Body of pancreas (tissue), 4 donors: ENCODE results near the gene ZNF785. TPM values are rescaled to one million over a fixed set of nuclear protein-coding genes. Genes with fewer than 3 reads are reported as not detected.

Experiments
- ATAC-seq: fragments of 150-250 bp; one replicate; pipeline ENCODE4 v1.9.1; 2016
- DNase-seq, 4 donors: peaks; one replicate each; pipeline ENCODE4 v3.0.0-alpha.2; 2019
- H3K27ac ChIP-seq, 4 donors: fragments of 200-600 bp; sonication (generic); 1 replicate in 3 of 4; 2 replicates in 1 of 4; pipeline versions ENCODE4 v1.5.1 to v1.6.1; 2016 to 2019; ENCODE audit warnings: mild to moderate bottlenecking in 1 of 4, mixed read lengths in 1 of 4, moderate library complexity in 1 of 4
- H3K27me3 ChIP-seq, 2 donors: fragments of 200-600 bp; sonication (generic); one replicate each; pipeline ENCODE4 v1.6.0; 2016; ENCODE audit warnings: mild to moderate bottlenecking in 1 of 2
- H3K36me3 ChIP-seq, 2 donors: fragments of 200-600 bp; sonication (generic); replicated peaks in 1 of 2; 2 replicates each; pipeline ENCODE4 v1.5.1; 2016; ENCODE audit warnings: low read depth in 2 of 2; ENCODE audit not compliant: insufficient read depth in 1 of 2
- H3K4me1 ChIP-seq: fragments of 200-600 bp; sonication (generic); one replicate; pipeline ENCODE4 v1.6.0; 2016
- H3K4me3 ChIP-seq, 2 donors: fragments of 200-600 bp; sonication (generic); 1 replicate in 1 of 2; 2 replicates in 1 of 2; pipeline ENCODE4 v1.5.1; 2016 to 2019
- H3K9me3 ChIP-seq, 3 donors: fragments of 200-600 bp; sonication (generic); 1 replicate in 2 of 3; 2 replicates in 1 of 3; pipeline ENCODE4 v1.5.1; 2016
- POLR2A ChIP-seq, 3 donors: fragments of 450-650 bp; IDR thresholded peaks; one replicate each; pipeline ENCODE4 v1.6.1; 2016; ENCODE audit warnings: antibody characterized with exemption in 3 of 3, mild to moderate bottlenecking in 2 of 3
- WGBS, 2 donors: methylation state at CpG; one replicate each; pipeline ENCODE4 v1.1.5; 2017; 5-methylcytosine and 5-hydroxymethylcytosine counted together
- intact Hi-C: fragments of 100-400 bp; cut with DNase I; formaldehyde crosslinking; loops from one replicate; pipeline ENCODE4 v1.15.1; 2023
- total RNA-seq, 2 donors: library from RNA; depleted of rRNA; stranded (reverse); fragments of >200 nt; gene quantifications; one replicate each; pipeline ENCODE4 v1.1.0, GENCODE V29; 2016
- TF ChIP-seq, protein P1 (sequence below), 7 experiments: fragments of 450-650 bp in 4 of 7; fragments of 200-600 bp in 3 of 7; sonication (generic) in 3 of 7; IDR thresholded peaks; one replicate each; pipeline ENCODE4 v1.5.1; 2016 to 2019; ENCODE audit warnings: antibody characterized with exemption in 7 of 7

Gene ZNF785
- total RNA-seq, 2 donors from 2014 or later: 10.9 to 16.1 TPM

DNA sequence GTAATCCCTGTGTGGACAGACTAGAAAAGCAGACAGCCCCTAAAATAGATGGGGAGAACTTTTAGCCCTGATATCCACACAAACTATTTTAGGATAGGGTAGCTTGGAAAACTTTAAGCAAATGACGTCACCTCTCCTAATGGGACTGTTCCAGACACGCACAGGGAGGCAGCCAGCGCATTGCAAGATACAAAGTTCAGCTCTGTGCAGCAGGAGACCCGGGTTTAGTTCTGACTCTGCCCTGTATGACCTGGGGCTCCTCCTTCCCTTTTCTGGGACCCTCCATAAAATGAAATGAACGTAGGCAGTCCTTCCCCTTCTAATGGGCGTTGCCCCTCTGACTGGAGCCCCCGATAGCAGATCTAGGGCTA lies 18.4 kb upstream of the ZNF785 start:
- TF ChIP-seq POLR2A (IDR thresholded peaks at IDR 0.05): no peak
- TF ChIP-seq, protein P1, sequence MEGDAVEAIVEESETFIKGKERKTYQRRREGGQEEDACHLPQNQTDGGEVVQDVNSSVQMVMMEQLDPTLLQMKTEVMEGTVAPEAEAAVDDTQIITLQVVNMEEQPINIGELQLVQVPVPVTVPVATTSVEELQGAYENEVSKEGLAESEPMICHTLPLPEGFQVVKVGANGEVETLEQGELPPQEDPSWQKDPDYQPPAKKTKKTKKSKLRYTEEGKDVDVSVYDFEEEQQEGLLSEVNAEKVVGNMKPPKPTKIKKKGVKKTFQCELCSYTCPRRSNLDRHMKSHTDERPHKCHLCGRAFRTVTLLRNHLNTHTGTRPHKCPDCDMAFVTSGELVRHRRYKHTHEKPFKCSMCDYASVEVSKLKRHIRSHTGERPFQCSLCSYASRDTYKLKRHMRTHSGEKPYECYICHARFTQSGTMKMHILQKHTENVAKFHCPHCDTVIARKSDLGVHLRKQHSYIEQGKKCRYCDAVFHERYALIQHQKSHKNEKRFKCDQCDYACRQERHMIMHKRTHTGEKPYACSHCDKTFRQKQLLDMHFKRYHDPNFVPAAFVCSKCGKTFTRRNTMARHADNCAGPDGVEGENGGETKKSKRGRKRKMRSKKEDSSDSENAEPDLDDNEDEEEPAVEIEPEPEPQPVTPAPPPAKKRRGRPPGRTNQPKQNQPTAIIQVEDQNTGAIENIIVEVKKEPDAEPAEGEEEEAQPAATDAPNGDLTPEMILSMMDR (IDR thresholded peaks at IDR 0.05): no peak
- intact Hi-C loops: no loop called here
- Histone ChIP-seq H3K36me3 (peaks cover 8 to 16% of the 10 kb centered on the region in 2 donors), H3K4me3 (no peak overlapping the region), H3K27ac (no peak overlapping the region), H3K4me1 (peaks cover 11% of the 10 kb centered on the region), H3K27me3 (no peaks in the 10 kb centered on the region), H3K9me3 (no peaks in the 10 kb centered on the region)
- DNase-seq (no peak), ATAC-seq (no peak)
- WGBS, 2 donors: 83 to 87% methylated on average over 4 to 7 of the region's 7 CpGs

DNA sequence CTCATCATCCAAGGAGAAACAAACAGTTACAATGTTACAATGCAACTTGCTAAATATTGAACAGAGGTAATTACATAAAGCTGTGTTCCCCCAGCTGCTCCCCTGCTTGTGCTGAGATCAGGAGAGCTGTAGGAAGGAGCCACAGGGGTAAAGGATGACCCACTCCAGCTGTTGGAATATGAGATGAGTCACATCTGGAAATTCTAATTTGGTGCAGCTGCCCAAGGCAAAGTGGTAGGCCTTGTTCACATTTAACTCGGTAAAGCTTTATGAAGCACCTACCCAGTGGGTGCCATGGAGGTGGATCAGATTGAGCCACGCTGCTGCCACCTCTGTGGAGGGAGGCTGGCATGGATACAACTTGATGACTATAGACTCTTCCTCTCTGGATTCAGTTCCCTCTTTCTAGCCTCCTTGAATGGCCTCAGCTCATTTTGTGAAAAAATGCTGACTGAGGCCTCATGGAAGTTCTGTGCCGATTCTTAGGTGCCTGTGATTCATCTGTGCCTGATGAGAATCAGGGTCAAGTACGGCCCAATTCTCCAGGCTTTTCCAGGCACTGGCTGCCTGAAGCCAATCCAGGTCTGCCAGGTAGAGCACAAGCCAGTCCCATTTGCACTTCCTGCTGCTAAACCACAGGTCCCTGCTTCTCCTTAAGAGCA lies 17.2 kb upstream of the ZNF785 start:
- Histone ChIP-seq H3K4me3 (no peak overlapping the region), H3K9me3 (no peaks in the 10 kb centered on the region), H3K36me3 (peaks cover 8 to 16% of the 10 kb centered on the region in 2 donors), H3K27me3 (no peaks in the 10 kb centered on the region), H3K4me1 (no peaks in the 10 kb centered on the region), H3K27ac (no peak overlapping the region)
- TF ChIP-seq, protein P1 (IDR thresholded peaks at IDR 0.05): no peak
- no peak for TF ChIP-seq POLR2A (IDR thresholded peaks at IDR 0.05)
- 65 to 80% methylated on average over 4 of the region's 4 CpGs for WGBS, 2 donors
- DNase-seq (peak in 1 of 4 donors; percentile 19), ATAC-seq (no peak)
- intact Hi-C loops: no loop called here

DNA sequence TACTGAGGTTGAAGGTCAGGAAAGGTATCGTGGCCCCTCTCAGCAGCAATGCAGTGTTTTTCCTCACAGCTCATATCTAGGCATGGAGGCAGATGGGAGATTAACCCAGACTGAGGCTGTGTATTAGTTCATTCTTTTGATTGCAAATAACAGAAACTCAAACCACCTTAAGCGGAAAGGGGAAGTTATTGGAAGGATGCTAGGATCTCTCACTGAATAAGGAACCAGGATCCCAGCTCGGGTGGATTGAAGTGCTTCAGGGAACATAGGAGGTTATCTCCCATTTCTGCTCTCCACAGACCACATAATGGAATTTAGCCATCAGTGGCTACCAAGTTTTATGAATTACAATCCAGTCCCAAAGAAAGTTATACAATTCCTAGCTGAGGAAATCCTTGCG lies 16.5 kb upstream of the ZNF785 start:
- Histone ChIP-seq H3K4me1 (no peaks in the 10 kb centered on the region), H3K4me3 (no peak overlapping the region), H3K27me3 (no peaks in the 10 kb centered on the region), H3K36me3 (peaks cover 8 to 16% of the 10 kb centered on the region in 2 donors), H3K9me3 (no peaks in the 10 kb centered on the region), H3K27ac (no peak overlapping the region)
- 70 to 92% methylated on average over 4 of the region's 4 CpGs for WGBS, 2 donors
- no peak for TF ChIP-seq POLR2A (IDR thresholded peaks at IDR 0.05)
- TF ChIP-seq, protein P1 (IDR thresholded peaks at IDR 0.05): no peak
- DNase-seq (no peak), ATAC-seq (no peak)
- intact Hi-C loops: no loop called here

DNA sequence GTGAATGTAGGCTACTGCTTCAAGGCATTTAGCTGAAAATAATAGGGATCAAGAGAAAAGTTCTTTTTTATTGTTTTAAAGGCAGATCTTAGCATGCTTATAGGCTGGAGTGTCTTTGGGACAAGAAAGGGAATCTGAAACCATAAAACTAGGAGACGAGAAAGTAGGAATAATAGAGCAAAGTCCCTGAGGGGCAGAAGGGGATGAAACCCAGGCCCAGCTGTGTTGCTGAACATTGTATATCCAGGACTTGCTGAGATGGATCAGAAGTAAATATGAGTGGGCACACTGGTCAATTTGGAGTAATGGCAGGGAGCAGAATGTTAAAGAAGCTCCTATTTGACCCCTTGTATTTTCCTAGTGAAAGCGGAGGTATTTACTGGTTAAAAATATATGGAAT lies 15.4 kb upstream of the ZNF785 start:
- DNase-seq (no peak), ATAC-seq (no peak)
- Histone ChIP-seq H3K9me3 (no peaks in the 10 kb centered on the region), H3K27ac (no peak overlapping the region), H3K4me3 (no peak overlapping the region), H3K36me3 (peaks cover 8 to 16% of the 10 kb centered on the region in 2 donors), H3K27me3 (no peaks in the 10 kb centered on the region), H3K4me1 (no peaks in the 10 kb centered on the region)
- no peak for TF ChIP-seq POLR2A (IDR thresholded peaks at IDR 0.05)
- TF ChIP-seq, protein P1 (IDR thresholded peaks at IDR 0.05): no peak
- whole genome bisulfite sequencing, 2 donors: 95 to 98% methylated on average over 2 of the region's 2 CpGs
- intact Hi-C loops: no loop called here

DNA sequence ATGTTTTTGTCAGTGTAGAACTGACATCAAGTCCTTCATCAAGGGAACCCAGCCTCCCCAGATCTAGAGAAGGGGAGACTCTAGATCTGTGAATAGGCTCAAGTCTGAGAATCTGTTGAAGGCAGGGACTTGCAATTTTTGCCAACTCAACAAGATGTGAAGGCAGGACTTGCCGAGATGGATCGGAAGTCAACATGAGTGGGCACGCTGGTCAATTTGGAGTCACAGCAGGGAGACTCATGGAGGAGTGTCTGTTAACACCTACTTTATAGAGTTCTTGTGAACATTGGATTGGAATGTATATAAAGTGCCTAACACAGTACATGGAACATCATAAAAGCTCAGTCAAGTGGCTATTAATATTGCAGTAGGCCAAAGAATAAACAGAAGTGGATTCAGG lies 14.7 kb upstream of the ZNF785 start:
- H3K27me3 ChIP-seq: no peaks in the 10 kb centered on the region
- no peak overlapping the region for H3K27ac ChIP-seq
- intact Hi-C loops: no loop called here
- 84 to 97% methylated on average over 3 of the region's 3 CpGs for WGBS, 2 donors
- DNase-seq (no peak), ATAC-seq (no peak)
- H3K9me3 ChIP-seq: no peaks in the 10 kb centered on the region
- no peak overlapping the region for H3K4me3 ChIP-seq
- peaks cover 8 to 16% of the 10 kb centered on the region in 2 donors for H3K36me3 ChIP-seq
- TF ChIP-seq, protein P1 (IDR thresholded peaks at IDR 0.05): no peak
- TF ChIP-seq POLR2A (IDR thresholded peaks at IDR 0.05): no peak
- no peaks in the 10 kb centered on the region for H3K4me1 ChIP-seq
